ENCODE measurements around the gene F13B.
"Not testable (repeated sequence)": the region's sequence is repeated elsewhere in the genome, so short reads cannot be mapped to it uniquely, and the experiment has no call there.

Gene F13B

GRCh38 chr1:197066719-197067456, at the start of gene F13B:
TSS of gene F13B (minus strand) at chr1:197067260. CDS start at chr1:197067223, 37 bp downstream.
- DNase-seq (ENCODE audit: low read depth in 2 of 2), result no peak

- no peak for DNase-seq (ENCODE audit: low read depth in 2 of 2)
Observed at GRCh38 chr1:197116156-197116555, 49.1 kb upstream of the F13B start.

- DNase-seq (ENCODE audit: low read depth in 2 of 2), result no peak
Observed at GRCh38 chr1:197106869-197107268, 39.8 kb upstream of the F13B start.

- DNase-seq (ENCODE audit: low read depth in 2 of 2), result no peak
Observed at GRCh38 chr1:197103300-197103699, 36.2 kb upstream of the F13B start.

GRCh38 chr1:197101978-197102377, 34.9 kb upstream of the F13B start:
- no peak for DNase-seq (ENCODE audit: low read depth in 2 of 2)

GRCh38 chr1:197100677-197101076, 33.6 kb upstream of the F13B start:
- DNase-seq (ENCODE audit: low read depth in 2 of 2), result no peak

GRCh38 chr1:197099444-197099843, 32.4 kb upstream of the F13B start:
- DNase-seq (ENCODE audit: low read depth in 2 of 2), result no peak

- DNase-seq (ENCODE audit: low read depth in 2 of 2), result not testable (repeated sequence)
Observed at GRCh38 chr1:197096971-197097370, 29.9 kb upstream of the F13B start.

- DNase-seq (ENCODE audit: low read depth in 2 of 2), result no peak
Observed at GRCh38 chr1:197096137-197096536, 29.1 kb upstream of the F13B start.

GRCh38 chr1:197093226-197093885, 26.3 kb upstream of the F13B start:
- no peak for DNase-seq (ENCODE audit: low read depth in 2 of 2)

GRCh38 chr1:197092491-197093023, 25.5 kb upstream of the F13B start:
- no peak for DNase-seq (ENCODE audit: low read depth in 2 of 2)

- no peak for DNase-seq (ENCODE audit: low read depth in 2 of 2)
Observed at GRCh38 chr1:197083474-197083873, 16.4 kb upstream of the F13B start.

- DNase-seq (ENCODE audit: low read depth in 2 of 2), result no peak
Observed at GRCh38 chr1:197081117-197081753, 14.2 kb upstream of the F13B start.

- DNase-seq (ENCODE audit: low read depth in 2 of 2), result no peak
Observed at GRCh38 chr1:197080323-197080722, 13.3 kb upstream of the F13B start.

- no peak for DNase-seq (ENCODE audit: low read depth in 2 of 2)
Observed at GRCh38 chr1:197076585-197076984, 9.5 kb upstream of the F13B start.

- no peak for DNase-seq (ENCODE audit: low read depth in 2 of 2)
Observed at GRCh38 chr1:197073978-197074377, 6.9 kb upstream of the F13B start.

- DNase-seq (ENCODE audit: low read depth in 2 of 2), result no peak
Observed at GRCh38 chr1:197067457-197067818, 378 bp upstream of the F13B start.

GRCh38 chr1:197066277-197066676, 783 bp downstream of the F13B start:
- DNase-seq (ENCODE audit: low read depth in 2 of 2), result no peak

- DNase-seq (ENCODE audit: low read depth in 2 of 2), result no peak
Observed at GRCh38 chr1:197065559-197065958, 1.5 kb downstream of the F13B start.

GRCh38 chr1:197063212-197063611, 3.8 kb downstream of the F13B start:
- DNase-seq (ENCODE audit: low read depth in 2 of 2), result no peak

- no peak for DNase-seq (ENCODE audit: low read depth in 2 of 2)
Observed at GRCh38 chr1:197062692-197063091, 4.4 kb downstream of the F13B start.

- no peak for DNase-seq (ENCODE audit: low read depth in 2 of 2)
Observed at GRCh38 chr1:197049100-197049499, 18.0 kb downstream of the F13B start.

All from stimulated activated CD4-positive, alpha-beta T cell treated with anti-CD3 and anti-CD28 coated beads, Interleukin-4, amount 100 ng/mL, for 48 hours (primary cell).